Measurements from ENCODE around the gene LRRC52. TPM values are rescaled to one million over a fixed set of nuclear protein-coding genes. Genes with fewer than 3 reads are reported as not detected.

Gene LRRC52
- total and polyA plus RNA-seq, 3 experiments from 2014 or later: not detected

Other genes starting within 250 kb of the LRRC52 start
- not detected for gene LMX1A, start 187.3 kb upstream of the LRRC52 start, total RNA-seq
- gene LMX1A, start 187.3 kb upstream of the LRRC52 start, polyA plus RNA-seq: not detected
- gene RXRG, start 98.9 kb upstream of the LRRC52 start, total RNA-seq: not detected
- gene RXRG, start 98.9 kb upstream of the LRRC52 start, polyA plus RNA-seq: not detected
- gene MGST3, start 87.2 kb downstream of the LRRC52 start, total RNA-seq: 10 to 100 TPM; 55.6 to 57.8 TPM
- gene MGST3, start 87.2 kb downstream of the LRRC52 start, polyA plus RNA-seq: 143 TPM
- 10 to 100 TPM; 42.9 to 44.4 TPM for gene ALDH9A1, start 154.6 kb downstream of the LRRC52 start, total RNA-seq
- gene ALDH9A1, start 154.6 kb downstream of the LRRC52 start, polyA plus RNA-seq: 101 TPM
- 100 to 1,000 TPM; 102 to 112 TPM for gene TMCO1, start 224.9 kb downstream of the LRRC52 start, total RNA-seq
- 148 TPM for gene TMCO1, start 224.9 kb downstream of the LRRC52 start, polyA plus RNA-seq

All from CD8-positive, alpha-beta memory T cell (primary cell).